ENCODE data around the gene DNAJC12.
A peak's percentile ranks its signal among the peaks of the same experiment; 100 is the strongest.

The DNAJC12 gene

DNA sequence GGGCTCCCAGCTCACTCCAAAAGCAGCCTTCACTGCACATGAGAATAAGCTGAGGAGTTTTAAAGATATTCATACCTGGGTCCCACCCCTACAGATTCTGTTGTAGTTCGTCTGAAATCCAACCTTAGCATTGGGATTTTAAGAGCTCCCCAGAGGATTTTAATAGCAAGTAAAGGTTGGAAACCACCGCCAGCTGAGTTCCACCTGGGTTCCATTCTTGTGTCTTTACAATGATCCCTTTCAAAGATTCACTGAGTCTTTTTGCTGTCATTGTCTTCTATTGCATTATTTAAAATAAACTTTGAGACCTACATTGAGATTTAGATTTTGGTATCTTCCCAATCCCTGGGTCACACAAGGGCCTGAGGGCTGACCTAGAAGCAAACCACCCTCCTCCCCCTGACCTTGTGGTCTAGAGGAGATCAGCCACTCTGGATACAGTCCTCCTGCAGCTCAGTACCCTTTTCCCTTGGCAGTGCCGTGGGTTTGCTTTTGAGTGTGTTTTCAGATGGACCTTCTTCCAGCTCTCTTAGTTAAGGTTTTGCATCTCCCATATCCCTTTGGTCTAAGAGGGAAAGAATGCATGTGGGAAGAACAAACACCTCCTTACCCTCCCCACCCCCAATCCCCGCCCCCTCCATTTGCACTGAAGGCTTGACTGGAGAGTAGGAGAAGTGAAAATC lies 23.9 kb upstream of the DNAJC12 start:
- TF ChIP-seq FOXA1 (IDR thresholded peaks at IDR 0.05) (no peak), ZNF384 (IDR thresholded peaks at IDR 0.05) (no peak), BHLHE40 (IDR thresholded peaks at IDR 0.05; ENCODE audit: borderline replicate concordance) (no peak)
- POLR2A ChIA-PET, result interaction anchor here (2.0 kb wide), 1 partner anchor 22 kb away, joined by 8 read pairs; the partner anchor contains the start of gene SIRT1
- CTCF ChIA-PET, result no interaction called here
- no peak for DNase-seq (ENCODE audit: extremely low spot score)

DNA sequence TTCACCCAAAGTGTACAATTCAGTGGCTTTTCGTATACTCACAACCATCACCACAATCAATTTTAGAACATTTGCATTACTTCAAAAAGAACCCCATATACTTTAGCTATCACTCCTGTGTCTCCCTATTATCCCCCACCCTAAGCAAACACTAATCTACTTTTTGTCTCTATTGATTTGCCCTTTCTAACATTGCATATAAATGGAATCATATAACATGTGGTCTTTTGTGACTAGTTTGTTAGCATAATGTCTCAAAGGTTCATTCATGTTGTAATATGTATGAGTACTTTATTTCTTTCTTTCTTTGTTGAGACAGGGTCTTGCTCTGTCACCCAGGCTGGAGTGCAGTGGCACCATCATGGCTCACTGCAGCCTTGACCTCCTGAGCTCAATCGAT lies 21.0 kb upstream of the DNAJC12 start:
- POLR2A ChIA-PET, result no interaction called here
- no peak for DNase-seq (ENCODE audit: extremely low spot score)
- TF ChIP-seq TARDBP (IDR thresholded peaks at IDR 0.05) (no peak), FOXA1 (IDR thresholded peaks at IDR 0.05) (no peak), SP1 (IDR thresholded peaks at IDR 0.05) (no peak), BHLHE40 (IDR thresholded peaks at IDR 0.05; ENCODE audit: borderline replicate concordance) (no peak), NFRKB (IDR thresholded peaks at IDR 0.05) (no peak), FOXM1 (IDR thresholded peaks at IDR 0.05; ENCODE audit: borderline replicate concordance) (no peak), SUZ12 (IDR thresholded peaks at IDR 0.05) (no peak), ZNF384 (IDR thresholded peaks at IDR 0.05) (no peak), ELF4 (IDR thresholded peaks at IDR 0.05) (no peak), L3MBTL2 (conservative IDR thresholded peaks at IDR 0.05) (no peak), ARNT (IDR thresholded peaks at IDR 0.05) (no peak), CTBP1 (IDR thresholded peaks at IDR 0.05; ENCODE audit: borderline replicate concordance) (no peak), HDGF (IDR thresholded peaks at IDR 0.05; ENCODE audit: borderline replicate concordance) (no peak), LEF1 (IDR thresholded peaks at IDR 0.05; ENCODE audit: borderline replicate concordance) (no peak), FOXK2 (IDR thresholded peaks at IDR 0.05) (no peak)
- TF ChIP-seq, protein P1, sequence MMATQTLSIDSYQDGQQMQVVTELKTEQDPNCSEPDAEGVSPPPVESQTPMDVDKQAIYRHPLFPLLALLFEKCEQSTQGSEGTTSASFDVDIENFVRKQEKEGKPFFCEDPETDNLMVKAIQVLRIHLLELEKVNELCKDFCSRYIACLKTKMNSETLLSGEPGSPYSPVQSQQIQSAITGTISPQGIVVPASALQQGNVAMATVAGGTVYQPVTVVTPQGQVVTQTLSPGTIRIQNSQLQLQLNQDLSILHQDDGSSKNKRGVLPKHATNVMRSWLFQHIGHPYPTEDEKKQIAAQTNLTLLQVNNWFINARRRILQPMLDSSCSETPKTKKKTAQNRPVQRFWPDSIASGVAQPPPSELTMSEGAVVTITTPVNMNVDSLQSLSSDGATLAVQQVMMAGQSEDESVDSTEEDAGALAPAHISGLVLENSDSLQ (IDR thresholded peaks at IDR 0.05), result no peak
- CTCF ChIA-PET, result no interaction called here

GRCh38 chr10:67853512-67853911 lies 15.5 kb upstream of the DNAJC12 start:
- POLR2A ChIA-PET, result no interaction called here
- CTCF ChIA-PET, result no interaction called here
- TF ChIP-seq FOXA1 (IDR thresholded peaks at IDR 0.05) (no peak), SP1 (IDR thresholded peaks at IDR 0.05) (no peak), NFRKB (IDR thresholded peaks at IDR 0.05) (no peak), BHLHE40 (IDR thresholded peaks at IDR 0.05; ENCODE audit: borderline replicate concordance) (no peak), FOXK2 (IDR thresholded peaks at IDR 0.05) (no peak), SUZ12 (IDR thresholded peaks at IDR 0.05) (no peak), ARNT (IDR thresholded peaks at IDR 0.05) (no peak), ELF4 (IDR thresholded peaks at IDR 0.05) (no peak)
- TF ChIP-seq, protein P1 (IDR thresholded peaks at IDR 0.05), result no peak
- no peak for DNase-seq (ENCODE audit: extremely low spot score)

GRCh38 chr10:67852761-67853160 lies 14.8 kb upstream of the DNAJC12 start:
- ChIA-PET POLR2A (no interaction called here), CTCF (no interaction called here)
- TF ChIP-seq FOXK2 (IDR thresholded peaks at IDR 0.05) (no peak), BHLHE40 (IDR thresholded peaks at IDR 0.05; ENCODE audit: borderline replicate concordance) (no peak), ARNT (IDR thresholded peaks at IDR 0.05) (no peak), FOXA1 (IDR thresholded peaks at IDR 0.05) (no peak), HDGF (IDR thresholded peaks at IDR 0.05; ENCODE audit: borderline replicate concordance) (no peak), SUZ12 (IDR thresholded peaks at IDR 0.05) (no peak), NFRKB (IDR thresholded peaks at IDR 0.05) (no peak), SP1 (IDR thresholded peaks at IDR 0.05) (no peak), LEF1 (IDR thresholded peaks at IDR 0.05; ENCODE audit: borderline replicate concordance) (no peak), FOXM1 (IDR thresholded peaks at IDR 0.05; ENCODE audit: borderline replicate concordance) (no peak), L3MBTL2 (conservative IDR thresholded peaks at IDR 0.05) (no peak)
- DNase-seq (ENCODE audit: extremely low spot score), result no peak

DNA sequence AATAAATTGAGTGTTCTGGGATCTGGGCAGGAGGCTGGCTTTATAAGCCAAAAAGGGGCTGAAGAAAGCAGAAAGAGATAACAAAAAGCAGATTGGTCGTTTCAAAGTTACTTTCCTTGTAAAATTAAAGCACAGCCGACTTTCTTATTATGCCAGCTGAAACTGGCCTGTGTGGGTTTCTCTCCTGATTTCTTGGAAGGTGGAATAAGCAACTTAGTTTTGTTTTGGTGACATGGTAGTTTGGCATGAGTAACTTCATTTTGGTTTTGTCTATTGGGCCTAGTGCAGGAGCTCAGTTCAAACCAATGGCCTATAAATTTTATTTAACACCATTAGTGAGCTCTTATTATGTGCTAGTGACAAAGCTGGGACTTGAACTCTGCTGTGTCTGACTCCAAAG lies 13.2 kb upstream of the DNAJC12 start:
- ChIA-PET POLR2A (no interaction called here), CTCF (no interaction called here)
- TF ChIP-seq FOXA1 (IDR thresholded peaks at IDR 0.05) (no peak), ELF4 (IDR thresholded peaks at IDR 0.05) (no peak), ARNT (IDR thresholded peaks at IDR 0.05) (no peak), LEF1 (IDR thresholded peaks at IDR 0.05; ENCODE audit: borderline replicate concordance) (no peak), SP1 (IDR thresholded peaks at IDR 0.05) (no peak), SUZ12 (IDR thresholded peaks at IDR 0.05) (no peak)
- no peak for DNase-seq (ENCODE audit: extremely low spot score)

DNA sequence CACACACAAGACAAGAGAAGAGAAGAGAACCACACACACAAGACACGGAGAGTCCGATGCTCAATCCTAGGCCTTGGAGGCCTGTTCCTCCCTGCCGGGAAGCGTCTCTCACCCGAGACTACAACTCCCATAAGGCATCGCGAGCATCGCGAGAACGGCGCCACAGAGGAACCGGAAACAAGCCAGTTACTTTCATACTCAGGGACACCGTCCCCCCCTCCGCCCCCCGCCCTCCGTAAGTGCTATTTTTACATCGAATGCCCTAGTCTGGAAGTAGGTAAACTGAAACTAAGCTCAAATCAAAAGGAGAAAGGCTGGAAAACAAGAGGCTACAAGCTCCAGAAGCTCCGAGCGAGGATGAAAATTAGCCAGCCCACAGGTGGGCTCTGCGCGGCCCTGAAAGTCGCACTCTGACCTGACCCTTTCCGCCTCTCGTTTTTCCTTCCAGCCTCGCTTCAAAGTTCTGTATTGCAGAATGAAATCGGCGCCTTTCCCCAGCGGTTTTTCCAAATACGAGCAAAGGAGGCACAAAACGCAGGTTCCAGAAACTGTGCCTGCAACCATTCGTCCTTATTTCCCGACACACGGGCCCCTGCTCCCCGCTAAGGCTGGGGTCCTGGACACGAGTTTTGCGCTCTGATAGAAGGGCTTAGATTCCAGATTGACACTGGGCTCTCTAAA lies 11.5 kb upstream of the DNAJC12 start:
- POLR2A ChIA-PET, result interaction anchor here (0.7 to 1.4 kb wide), 7 partner anchors 11 to 61 kb away, joined by 3 to 20 read pairs (median 3); partner anchors contain the start of gene DNAJC12
- peak; percentile 91 for DNase-seq (ENCODE audit: extremely low spot score)
- CTCF ChIA-PET, result interaction anchor here (0.6 kb wide), 1 partner anchor 72 kb away, joined by 5 read pairs; no protein-coding TSS in a partner anchor
- TF ChIP-seq SP1 (IDR thresholded peaks at IDR 0.05) (peak; percentile 72; the same call in 1 of the 2 replicates), L3MBTL2 (conservative IDR thresholded peaks at IDR 0.05) (peak; percentile 42), ZNF384 (IDR thresholded peaks at IDR 0.05) (no peak), ELF4 (IDR thresholded peaks at IDR 0.05) (peak; percentile 83)

- POLR2A ChIA-PET, result no interaction called here
- TF ChIP-seq TARDBP (IDR thresholded peaks at IDR 0.05), result no peak
- no peak for TF ChIP-seq SUZ12 (IDR thresholded peaks at IDR 0.05)
- TF ChIP-seq ARNT (IDR thresholded peaks at IDR 0.05), result no peak
- no peak for TF ChIP-seq ZNF384 (IDR thresholded peaks at IDR 0.05)
- no peak for TF ChIP-seq FOXM1 (IDR thresholded peaks at IDR 0.05; ENCODE audit: borderline replicate concordance)
- TF ChIP-seq, protein P1 (IDR thresholded peaks at IDR 0.05), result no peak
- no peak for TF ChIP-seq BHLHE40 (IDR thresholded peaks at IDR 0.05; ENCODE audit: borderline replicate concordance)
- TF ChIP-seq FOXA1 (IDR thresholded peaks at IDR 0.05), result no peak
- no peak for TF ChIP-seq FOXK2 (IDR thresholded peaks at IDR 0.05)
- no peak for TF ChIP-seq NFRKB (IDR thresholded peaks at IDR 0.05)
- no peak for TF ChIP-seq ELF4 (IDR thresholded peaks at IDR 0.05)
- TF ChIP-seq LEF1 (IDR thresholded peaks at IDR 0.05; ENCODE audit: borderline replicate concordance), result no peak
- CTCF ChIA-PET, result no interaction called here
- no peak for DNase-seq (ENCODE audit: extremely low spot score)
These were observed 5.3 kb upstream of the DNAJC12 start for GRCh38 chr10:67843284-67843683.

Data from HEK293T (cell line).